HUDEP-2 (cell line): Measurements from ENCODE around the gene CPB2.

Experiments
- DNase-seq, 76 experiments: peaks; one replicate each; lab custom pipeline; 2025; ENCODE audit not compliant: unreplicated experiment in 76 of 76; lab: John Stamatoyannopoulos, UW

CPB2 gene

GRCh38 chr13:46053162-46054012 is 51.4 kb downstream of the CPB2 start:
- DNase-seq, result no peak

- peak in 74 of 76 experiments; percentile 22 to 94 (median 83) for DNase-seq
Observed at GRCh38 chr13:46052319-46053161, 52.3 kb downstream of the CPB2 start, which contains the start of gene ZC3H13. Gene ZC3H13 (minus strand): TSS chr13:46052746. CDS start chr13:46045507, 7,239 bp downstream.

GRCh38 chr13:46051968-46052318 is 52.9 kb downstream of the CPB2 start:
- DNase-seq, result peak in 1 of 76 experiments; percentile 21

- DNase-seq, result no peak
Observed at GRCh38 chr13:46050771-46051170, 54.1 kb downstream of the CPB2 start.

- no peak for DNase-seq
Observed at GRCh38 chr13:46045424-46045823, 59.4 kb downstream of the CPB2 start.

GRCh38 chr13:46043647-46044046 is 61.2 kb downstream of the CPB2 start:
- no peak for DNase-seq

GRCh38 chr13:46041419-46041839 is 63.4 kb downstream of the CPB2 start:
- no peak for DNase-seq

GRCh38 chr13:46040763-46041162 is 64.1 kb downstream of the CPB2 start:
- no peak for DNase-seq

- DNase-seq, result no peak
Observed at GRCh38 chr13:46039411-46040182, 65.2 kb downstream of the CPB2 start.

GRCh38 chr13:46038296-46038695 is 66.5 kb downstream of the CPB2 start:
- DNase-seq, result no peak

- no peak for DNase-seq
Observed at GRCh38 chr13:46035066-46035465, 69.8 kb downstream of the CPB2 start.

GRCh38 chr13:46032341-46032740 is 72.5 kb downstream of the CPB2 start:
- no peak for DNase-seq

GRCh38 chr13:46031581-46032263 is 73.1 kb downstream of the CPB2 start:
- DNase-seq, result no peak

- no peak for DNase-seq
Observed at GRCh38 chr13:46025157-46025556, 79.7 kb downstream of the CPB2 start.

- DNase-seq, result no peak
Observed at GRCh38 chr13:46022481-46022880, 82.4 kb downstream of the CPB2 start.

- no peak for DNase-seq
Observed at GRCh38 chr13:46016216-46016615, 88.6 kb downstream of the CPB2 start.

GRCh38 chr13:46015366-46015765 is 89.5 kb downstream of the CPB2 start:
- DNase-seq, result no peak

GRCh38 chr13:46012404-46012803 is 92.4 kb downstream of the CPB2 start:
- no peak for DNase-seq

- DNase-seq, result peak in 1 of 76 experiments; percentile 8
Observed at GRCh38 chr13:46010148-46010547, 94.7 kb downstream of the CPB2 start.

- no peak for DNase-seq
Observed at GRCh38 chr13:46008631-46009030, 96.2 kb downstream of the CPB2 start.
